HFFc6 (cell line): ENCODE data around the gene ADGRV1. TPM values are rescaled to one million over a fixed set of nuclear protein-coding genes. Genes with fewer than 3 reads are reported as not detected.

Source experiments
- DNase-seq: peaks from one replicate; pipeline ENCODE4 v3.0.0-alpha.2; 2018
- H3K27ac Mint-ChIP-seq: 2 replicates; pipeline ENCODE4 v1.8.0; 2020; ENCODE audit warnings: mild to moderate bottlenecking, mixed read lengths
- H3K27me3 Mint-ChIP-seq: 2 replicates; pipeline ENCODE4 v1.8.0; 2021; ENCODE audit warnings: mild to moderate bottlenecking, moderate library complexity, mixed read lengths; ENCODE audit not compliant: insufficient read depth
- H3K36me3 Mint-ChIP-seq: 2 replicates; pipeline ENCODE4 v1.8.0; 2021; ENCODE audit warnings: low read depth, mixed read lengths
- H3K4me1 Mint-ChIP-seq: 2 replicates; pipeline ENCODE4 v1.8.0; 2020; ENCODE audit warnings: low read depth, mixed read lengths
- H3K4me3 Mint-ChIP-seq: 2 replicates; pipeline ENCODE4 v1.8.0; 2020; ENCODE audit warnings: mild to moderate bottlenecking, moderate library complexity, mixed read lengths
- H3K9me3 Mint-ChIP-seq: 2 replicates; pipeline ENCODE4 v1.8.0; 2020; ENCODE audit warnings: mild to moderate bottlenecking, mixed read lengths
- total RNA-seq, 6 experiments: library from RNA; stranded (reverse); fragmentation: NEBNext Ultra II Directional; extraction: Animal tissue kit (Norgen Biotek cat#: 25700); gene quantifications; 2 replicates in 1 of 6; 3 replicates in 5 of 6; pipeline ENCODE4 v1.2.3, GENCODE V29; 2021
- TF ChIP-seq, protein P1 (sequence below): fragments of 200-600 bp; sonication (generic); IDR thresholded peaks from 2 replicates; pipeline ENCODE4 v1.5.0; 2021; ENCODE audit warnings: antibody characterized with exemption, mild to moderate bottlenecking

The ADGRV1 gene
- total RNA-seq, 6 experiments from 2014 or later = not detected

DNA sequence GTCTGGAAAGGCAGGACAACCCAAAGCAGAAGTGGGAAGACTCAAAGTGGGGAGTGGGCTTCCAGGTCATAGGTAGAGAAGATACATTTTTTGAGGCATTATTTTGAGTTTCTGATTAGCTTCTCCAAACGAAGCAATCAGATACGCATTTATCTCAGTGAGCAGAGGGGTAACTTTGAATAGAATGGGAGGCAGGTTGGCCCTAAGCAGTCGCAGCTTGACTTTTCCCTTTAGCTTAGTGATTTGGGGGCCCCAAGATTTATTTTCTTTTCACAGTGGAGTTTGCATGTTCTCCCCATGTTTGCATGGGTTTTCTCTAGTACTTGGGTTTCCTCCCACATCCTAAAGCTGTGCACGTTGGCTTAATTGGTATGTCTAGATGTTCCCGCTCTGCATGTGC is 422.6 kb downstream of the ADGRV1 start:
- Mint-ChIP-seq H3K4me3 (no peak overlapping the region), H3K27ac (no peak overlapping the region), H3K4me1 (no peaks in the 10 kb centered on the region), H3K9me3 (no peaks in the 10 kb centered on the region), H3K36me3 (no peaks in the 10 kb centered on the region), H3K27me3 (peaks cover 2% of the 10 kb centered on the region)
- DNase-seq = no peak
- TF ChIP-seq, protein P1, sequence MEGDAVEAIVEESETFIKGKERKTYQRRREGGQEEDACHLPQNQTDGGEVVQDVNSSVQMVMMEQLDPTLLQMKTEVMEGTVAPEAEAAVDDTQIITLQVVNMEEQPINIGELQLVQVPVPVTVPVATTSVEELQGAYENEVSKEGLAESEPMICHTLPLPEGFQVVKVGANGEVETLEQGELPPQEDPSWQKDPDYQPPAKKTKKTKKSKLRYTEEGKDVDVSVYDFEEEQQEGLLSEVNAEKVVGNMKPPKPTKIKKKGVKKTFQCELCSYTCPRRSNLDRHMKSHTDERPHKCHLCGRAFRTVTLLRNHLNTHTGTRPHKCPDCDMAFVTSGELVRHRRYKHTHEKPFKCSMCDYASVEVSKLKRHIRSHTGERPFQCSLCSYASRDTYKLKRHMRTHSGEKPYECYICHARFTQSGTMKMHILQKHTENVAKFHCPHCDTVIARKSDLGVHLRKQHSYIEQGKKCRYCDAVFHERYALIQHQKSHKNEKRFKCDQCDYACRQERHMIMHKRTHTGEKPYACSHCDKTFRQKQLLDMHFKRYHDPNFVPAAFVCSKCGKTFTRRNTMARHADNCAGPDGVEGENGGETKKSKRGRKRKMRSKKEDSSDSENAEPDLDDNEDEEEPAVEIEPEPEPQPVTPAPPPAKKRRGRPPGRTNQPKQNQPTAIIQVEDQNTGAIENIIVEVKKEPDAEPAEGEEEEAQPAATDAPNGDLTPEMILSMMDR = no peak

DNA sequence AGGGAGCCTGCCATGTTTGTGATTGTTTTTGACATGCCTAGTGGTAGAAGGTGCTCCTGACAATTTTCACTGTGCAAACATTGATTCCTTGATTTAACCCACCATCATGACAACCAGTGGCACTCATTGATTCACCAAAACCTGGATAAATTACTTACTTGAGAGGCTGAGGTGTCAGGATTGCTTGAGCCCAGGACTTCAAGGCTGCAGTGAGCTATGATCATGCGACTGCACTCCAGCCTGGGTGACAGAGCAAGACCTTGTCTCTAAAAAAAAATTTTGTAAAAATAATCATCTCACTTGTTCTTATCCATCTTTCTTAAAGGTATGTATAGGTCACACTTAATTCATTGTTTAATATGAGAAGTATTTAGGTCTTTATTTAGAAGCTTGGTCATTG is 423.2 kb downstream of the ADGRV1 start:
- TF ChIP-seq, protein P1 = no peak
- peaks cover 2% of the 10 kb centered on the region for H3K27me3 Mint-ChIP-seq
- no peak overlapping the region for H3K27ac Mint-ChIP-seq
- DNase-seq = no peak
- H3K4me3 Mint-ChIP-seq = no peak overlapping the region
- no peaks in the 10 kb centered on the region for H3K9me3 Mint-ChIP-seq
- no peaks in the 10 kb centered on the region for H3K4me1 Mint-ChIP-seq
- H3K36me3 Mint-ChIP-seq = no peaks in the 10 kb centered on the region

DNA sequence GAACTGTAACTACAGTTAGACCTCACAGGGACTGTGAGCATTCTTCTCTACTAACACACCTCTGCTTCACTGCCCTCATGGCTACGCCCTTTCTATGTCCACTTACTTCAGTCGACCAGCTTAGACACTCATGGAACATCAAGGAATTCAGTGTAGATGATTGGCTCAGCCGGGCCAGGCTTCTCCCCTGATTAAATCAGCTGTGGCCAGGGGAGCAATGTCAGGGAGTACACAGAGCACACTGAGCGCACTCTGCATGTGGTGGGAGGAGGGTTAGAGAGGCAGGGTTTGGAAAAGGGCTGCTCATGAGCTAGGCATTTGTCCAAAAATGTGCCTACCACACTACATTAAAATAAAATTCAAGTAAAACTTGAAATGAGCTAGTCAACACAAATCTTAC is 424.0 kb downstream of the ADGRV1 start:
- Mint-ChIP-seq H3K4me1 (no peaks in the 10 kb centered on the region), H3K27ac (no peak overlapping the region), H3K36me3 (no peaks in the 10 kb centered on the region), H3K9me3 (no peaks in the 10 kb centered on the region), H3K27me3 (peaks cover 2% of the 10 kb centered on the region), H3K4me3 (no peak overlapping the region)
- TF ChIP-seq, protein P1 = no peak
- DNase-seq = no peak

DNA sequence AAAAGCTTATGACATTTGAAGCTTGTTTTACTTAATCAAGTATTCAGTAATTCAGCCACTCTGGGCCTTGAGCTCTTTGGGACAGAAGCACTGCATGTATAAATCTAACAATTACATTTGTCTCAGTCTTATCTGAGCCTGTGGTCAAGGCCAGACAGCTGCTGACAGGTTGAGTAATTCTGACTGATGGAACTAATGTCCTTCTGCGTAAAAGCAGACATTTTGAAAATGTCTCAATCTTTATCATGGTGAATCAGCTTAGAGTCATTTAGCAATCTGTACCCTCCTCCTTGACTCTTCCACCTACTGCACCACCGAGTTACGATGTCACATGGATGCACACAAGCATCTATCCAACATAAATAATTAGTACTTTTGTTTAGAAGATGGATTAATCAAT is 424.6 kb downstream of the ADGRV1 start:
- no peak overlapping the region for H3K27ac Mint-ChIP-seq
- H3K9me3 Mint-ChIP-seq = no peaks in the 10 kb centered on the region
- DNase-seq = no peak
- H3K4me3 Mint-ChIP-seq = no peak overlapping the region
- TF ChIP-seq, protein P1 = no peak
- no peaks in the 10 kb centered on the region for H3K36me3 Mint-ChIP-seq
- H3K27me3 Mint-ChIP-seq = peaks cover 2% of the 10 kb centered on the region
- H3K4me1 Mint-ChIP-seq = no peaks in the 10 kb centered on the region

GRCh38 chr5:90983711-90984124 is 425.1 kb downstream of the ADGRV1 start:
- DNase-seq = no peak
- Mint-ChIP-seq H3K36me3 (no peaks in the 10 kb centered on the region), H3K27ac (no peak overlapping the region), H3K4me1 (no peaks in the 10 kb centered on the region), H3K9me3 (no peaks in the 10 kb centered on the region), H3K27me3 (peaks cover 2% of the 10 kb centered on the region), H3K4me3 (no peak overlapping the region)
- TF ChIP-seq, protein P1 = no peak

DNA sequence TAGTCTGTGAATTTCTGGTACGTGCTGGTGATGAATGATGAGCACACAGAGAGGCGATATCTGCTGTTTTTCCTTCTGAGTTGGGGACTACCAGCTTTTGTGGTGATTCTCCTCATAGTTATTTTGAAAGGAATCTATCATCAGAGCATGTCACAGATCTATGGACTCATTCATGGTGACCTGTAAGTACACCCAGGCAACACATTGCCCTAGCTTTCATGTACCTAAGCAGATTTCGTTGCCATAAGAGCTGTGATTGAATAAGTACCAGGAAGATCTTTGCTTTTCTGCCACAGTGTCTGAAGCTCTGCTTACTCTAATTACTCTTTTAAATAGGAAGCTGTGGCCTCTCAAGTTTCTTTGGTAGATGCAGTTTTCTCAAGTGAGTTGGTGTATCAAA is 426.7 kb downstream of the ADGRV1 start:
- H3K27ac Mint-ChIP-seq = no peak overlapping the region
- TF ChIP-seq, protein P1 = no peak
- no peak overlapping the region for H3K4me3 Mint-ChIP-seq
- no peaks in the 10 kb centered on the region for H3K36me3 Mint-ChIP-seq
- DNase-seq = no peak
- H3K9me3 Mint-ChIP-seq = no peaks in the 10 kb centered on the region
- no peaks in the 10 kb centered on the region for H3K4me1 Mint-ChIP-seq
- H3K27me3 Mint-ChIP-seq = peaks cover 2% of the 10 kb centered on the region
